ENCODE results near the gene TANGO6.

GRCh38 chr16:69089091-69089910 lies 246.0 kb downstream of the TANGO6 start:
- TF ChIP-seq CTCF (IDR thresholded peaks at IDR 0.05; ENCODE audit: low read length) (no peak), EZH2 (optimal IDR thresholded peaks at IDR 0.05; ENCODE audit: low read depth, low read length) (no peak)

Measured in MM.1S (cell line).